Keratinocyte (primary cell): Measurements from ENCODE around the gene NRROS. TPM values are rescaled to one million over a fixed set of nuclear protein-coding genes. Genes with fewer than 3 reads are reported as not detected.

ENCODE experiments used
- DNase-seq: peaks from one replicate; pipeline ENCODE4 v3.0.0-alpha.2; 2011; ENCODE audit warnings: low read depth, missing footprints, low spot score
- FAIRE-seq: peaks from 2 replicates; lab custom pipeline; 2011; peaks lifted over from hg19 to GRCh38; lab: Jason Lieb, UNC
- H2AFZ ChIP-seq: 2 replicates; pipeline ENCODE4 v1.6.0; 2012; ENCODE audit warnings: low read length, control low read depth, inconsistent platforms; ENCODE audit not compliant: control insufficient read depth
- H3K27ac ChIP-seq: 2 replicates; pipeline ENCODE4 v1.5.1; 2011; ENCODE audit warnings: low read length; ENCODE audit not compliant: control insufficient read depth, insufficient read depth
- H3K27me3 ChIP-seq: 3 replicates; pipeline ENCODE4 v1.6.0; 2011; ENCODE audit warnings: low read length; ENCODE audit not compliant: control insufficient read depth, insufficient read depth; ENCODE audit errors: extremely low read depth
- H3K36me3 ChIP-seq, 2 experiments: 2 replicates in 1 of 2; 3 replicates in 1 of 2; pipeline ENCODE4 v1.5.1; 2011; ENCODE audit warnings: low read length in 2 of 2, mild to moderate bottlenecking in 1 of 2; ENCODE audit not compliant: control insufficient read depth in 2 of 2, insufficient read depth in 2 of 2; ENCODE audit errors: extremely low read depth in 1 of 2
- H3K4me1 ChIP-seq: 3 replicates; pipeline ENCODE4 v1.5.1; 2011; ENCODE audit warnings: low read length; ENCODE audit not compliant: control insufficient read depth, insufficient read depth; ENCODE audit errors: extremely low read depth
- H3K4me2 ChIP-seq: 3 replicates; pipeline ENCODE4 v1.6.0; 2011; ENCODE audit warnings: low read depth, low read length; ENCODE audit not compliant: control insufficient read depth, insufficient read depth; ENCODE audit errors: extremely low read depth
- H3K4me3 ChIP-seq, 3 experiments: fragments of 200-600 bp in 1 of 3; sonication (generic) in 1 of 3; 2 replicates in 2 of 3; 3 replicates in 1 of 3; pipeline ENCODE4 v1.5.1; 2011 to 2016; ENCODE audit warnings: low read length in 3 of 3, mild to moderate bottlenecking in 3 of 3, control low read depth in 2 of 3, inconsistent platforms in 1 of 3, low read depth in 1 of 3, mixed read lengths in 1 of 3, mixed run types in 1 of 3, moderate library complexity in 1 of 3; ENCODE audit not compliant: control insufficient read depth in 2 of 3, insufficient read depth in 2 of 3; ENCODE audit errors: extremely low read depth in 1 of 3
- H3K79me2 ChIP-seq: 2 replicates; pipeline ENCODE4 v1.6.0; 2012; ENCODE audit warnings: low read length; ENCODE audit not compliant: control insufficient read depth, insufficient read depth
- H3K9ac ChIP-seq: 3 replicates; pipeline ENCODE4 v1.6.0; 2011; ENCODE audit warnings: low read length; ENCODE audit not compliant: control insufficient read depth, insufficient read depth; ENCODE audit errors: extremely low read depth
- H3K9me1 ChIP-seq: 3 replicates; pipeline ENCODE4 v1.6.0; 2011; ENCODE audit warnings: low read length; ENCODE audit not compliant: control insufficient read depth, insufficient read depth; ENCODE audit errors: extremely low read depth
- H3K9me3 ChIP-seq: 2 replicates; pipeline ENCODE4 v1.5.1; 2012; ENCODE audit warnings: low read depth, low read length; ENCODE audit not compliant: control insufficient read depth
- H4K20me1 ChIP-seq: 3 replicates; pipeline ENCODE4 v1.6.0; 2011; ENCODE audit warnings: low read length; ENCODE audit not compliant: control insufficient read depth, insufficient read depth; ENCODE audit errors: extremely low read depth
- EZH2 ChIP-seq: IDR thresholded peaks from one replicate; pipeline ENCODE4 v1.6.1; 2012; ENCODE audit warnings: inconsistent platforms, mild to moderate bottlenecking, low read length, moderate library complexity
- dilution Hi-C: fragments of 300-500 bp; cut with MboI; formaldehyde crosslinking; loops from one replicate; pipeline ENCODE4 v1.7.0; 2020; ENCODE audit warnings: low sequenced_read_pairs; ENCODE audit not compliant: extremely low pct_ligation_motif_present
- polyA plus RNA-seq, 5 experiments: library from polyadenylated mRNA; depleted of rRNA in 3 of 5; stranded (reverse) in 3 of 5; stranded (forward) in 1 of 5; unstranded in 1 of 5; fragments of >200 nt; gene quantifications; 1 replicate in 1 of 5; 2 replicates in 3 of 5; 3 replicates in 1 of 5; pipeline versions ENCODE4 v1.2.1 to v1.2.3, GENCODE V29; 2011 to 2012; ENCODE audit warnings: missing spikeins in 2 of 5, low read depth in 1 of 5, low replicate concordance in 1 of 5
- TF ChIP-seq, protein P1 (sequence below), 3 experiments: IDR thresholded peaks in 1 of 3; conservative IDR thresholded peaks in 1 of 3; optimal IDR thresholded peaks in 1 of 3; 2 replicates in 2 of 3; 3 replicates in 1 of 3; pipeline versions ENCODE3 to v1.5.1; 2011; ENCODE audit warnings: low read length in 3 of 3, mild to moderate bottlenecking in 3 of 3, moderate library complexity in 2 of 3, control low read depth in 1 of 3, inconsistent platforms in 1 of 3; ENCODE audit not compliant: insufficient read depth in 2 of 3; ENCODE audit errors: extremely low read depth in 1 of 3

Gene NRROS
- polyA plus RNA-seq, 1 donor (not counting 4 experiments of a cell fraction or from before 2014, with no cell fraction given) = 0.03 TPM

DNA sequence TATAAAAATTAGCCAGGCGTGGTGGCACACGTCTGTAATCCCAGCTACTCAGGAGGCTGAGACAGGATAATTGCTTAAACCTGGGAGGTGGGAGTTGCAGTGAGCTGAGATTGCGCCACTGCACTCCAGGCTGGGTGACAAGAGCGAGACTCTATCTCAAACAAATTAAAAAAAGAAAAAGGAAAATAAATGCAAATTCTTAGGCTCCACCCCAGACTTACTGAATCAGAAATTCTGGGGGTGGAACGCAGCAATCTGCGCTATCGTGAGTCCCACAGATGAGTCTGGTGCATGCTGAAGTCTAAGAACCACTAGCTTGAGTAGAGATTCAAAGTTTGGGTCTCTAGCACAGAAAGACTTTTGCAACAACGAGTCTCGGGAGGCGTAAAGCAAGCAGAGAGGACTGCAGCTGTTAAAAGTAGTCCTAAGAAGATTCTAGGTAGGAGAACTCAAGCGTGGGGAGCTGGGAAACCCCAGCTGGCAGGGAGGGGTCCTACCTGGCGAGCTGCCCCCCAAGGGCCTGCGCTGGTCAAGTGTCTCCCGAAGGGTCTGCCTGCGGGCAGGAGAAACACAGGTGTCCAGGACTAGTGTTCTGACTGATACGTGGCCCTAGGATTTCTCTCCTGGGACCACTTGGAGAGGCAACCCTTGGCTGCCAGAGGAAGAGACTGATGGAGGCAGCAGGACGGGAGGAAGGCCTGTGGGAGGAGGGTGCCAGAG lies 50.6 kb downstream of the NRROS start:
- no peaks in the 10 kb centered on the region for H3K9me3 ChIP-seq
- dilution Hi-C loops = loop anchor here (5.0 kb wide), 1 partner anchor 63 kb away; no protein-coding TSS in a partner anchor

DNA sequence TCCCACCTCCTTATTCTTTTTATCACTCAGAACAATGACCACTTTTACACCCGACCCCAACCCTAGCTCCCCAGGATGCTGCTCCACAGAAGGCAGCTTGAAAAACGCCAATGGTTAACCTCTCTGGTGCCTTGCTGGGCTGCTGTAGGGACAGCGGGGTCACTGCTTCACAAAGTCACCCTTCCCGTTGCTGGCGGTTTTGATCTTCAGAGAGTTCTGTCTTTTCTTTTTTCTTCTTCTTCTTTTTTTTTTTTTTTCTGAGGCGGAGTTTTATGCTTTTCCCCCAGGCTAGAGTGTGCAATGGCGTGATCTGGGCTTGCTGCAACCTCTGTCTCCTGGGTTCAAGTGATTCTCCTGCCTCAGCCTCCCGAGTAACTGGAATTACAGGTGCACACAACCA lies 51.9 kb downstream of the NRROS start:
- DNase-seq (no peak), FAIRE-seq (no peak)
- no peak overlapping the region for H3K27ac ChIP-seq
- H3K9me3 ChIP-seq = no peaks in the 10 kb centered on the region
- H3K4me1 ChIP-seq = no peaks in the 10 kb centered on the region
- H3K9me1 ChIP-seq = no peaks in the 10 kb centered on the region
- no peak overlapping the region for H2AFZ ChIP-seq
- H3K36me3 ChIP-seq = no peaks in the 10 kb centered on the region
- H3K9ac ChIP-seq = no peak overlapping the region
- H3K27me3 ChIP-seq = peaks cover 4% of the 10 kb centered on the region
- H3K4me2 ChIP-seq = no peak overlapping the region
- no peak overlapping the region for H3K4me3 ChIP-seq
- no peaks in the 10 kb centered on the region for H3K79me2 ChIP-seq
- no peaks in the 10 kb centered on the region for H4K20me1 ChIP-seq
- dilution Hi-C loops = no loop called here
- no peak for TF ChIP-seq EZH2
- TF ChIP-seq, protein P1, sequence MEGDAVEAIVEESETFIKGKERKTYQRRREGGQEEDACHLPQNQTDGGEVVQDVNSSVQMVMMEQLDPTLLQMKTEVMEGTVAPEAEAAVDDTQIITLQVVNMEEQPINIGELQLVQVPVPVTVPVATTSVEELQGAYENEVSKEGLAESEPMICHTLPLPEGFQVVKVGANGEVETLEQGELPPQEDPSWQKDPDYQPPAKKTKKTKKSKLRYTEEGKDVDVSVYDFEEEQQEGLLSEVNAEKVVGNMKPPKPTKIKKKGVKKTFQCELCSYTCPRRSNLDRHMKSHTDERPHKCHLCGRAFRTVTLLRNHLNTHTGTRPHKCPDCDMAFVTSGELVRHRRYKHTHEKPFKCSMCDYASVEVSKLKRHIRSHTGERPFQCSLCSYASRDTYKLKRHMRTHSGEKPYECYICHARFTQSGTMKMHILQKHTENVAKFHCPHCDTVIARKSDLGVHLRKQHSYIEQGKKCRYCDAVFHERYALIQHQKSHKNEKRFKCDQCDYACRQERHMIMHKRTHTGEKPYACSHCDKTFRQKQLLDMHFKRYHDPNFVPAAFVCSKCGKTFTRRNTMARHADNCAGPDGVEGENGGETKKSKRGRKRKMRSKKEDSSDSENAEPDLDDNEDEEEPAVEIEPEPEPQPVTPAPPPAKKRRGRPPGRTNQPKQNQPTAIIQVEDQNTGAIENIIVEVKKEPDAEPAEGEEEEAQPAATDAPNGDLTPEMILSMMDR (optimal IDR thresholded peaks at IDR 0.05 in 1 of 3, IDR thresholded peaks at IDR 0.05 in 1 of 3, conservative IDR thresholded peaks at IDR 0.05 in 1 of 3; ENCODE audit: extremely low read depth in 1 of 3, insufficient read depth in 2 of 3, low read length in 3 of 3) = no peak

More for the DNA sequence above, 50.6 kb downstream of the NRROS start:
- H3K9ac ChIP-seq = no peak overlapping the region
- DNase-seq = no peak
- H4K20me1 ChIP-seq = no peaks in the 10 kb centered on the region
- no peaks in the 10 kb centered on the region for H3K9me1 ChIP-seq
- H3K79me2 ChIP-seq = no peaks in the 10 kb centered on the region
- no peaks in the 10 kb centered on the region for H3K36me3 ChIP-seq
- no peak overlapping the region for H2AFZ ChIP-seq
- TF ChIP-seq, protein P1 (optimal IDR thresholded peaks at IDR 0.05 in 1 of 3, IDR thresholded peaks at IDR 0.05 in 1 of 3, conservative IDR thresholded peaks at IDR 0.05 in 1 of 3; ENCODE audit: extremely low read depth in 1 of 3, insufficient read depth in 2 of 3, low read length in 3 of 3) = no peak
- no peak for FAIRE-seq
- H3K4me3 ChIP-seq = no peak overlapping the region
- H3K27me3 ChIP-seq = peaks cover 4% of the 10 kb centered on the region
- H3K4me2 ChIP-seq = no peak overlapping the region
- no peaks in the 10 kb centered on the region for H3K4me1 ChIP-seq
- no peak overlapping the region for H3K27ac ChIP-seq
